ENCODE measurements around the gene AUP1.

GRCh38 chr2:74559912-74560311 lies 30.4 kb upstream of the AUP1 start:
- TF ChIP-seq CTCF (IDR thresholded peaks at IDR 0.05): no peak
- no peak for TF ChIP-seq POLR2A (IDR thresholded peaks at IDR 0.05)
- TF ChIP-seq EP300 (IDR thresholded peaks at IDR 0.05): no peak
